Kidney (tissue), 14 donors: Measurements from ENCODE around the gene RERE. TPM values are rescaled to one million over a fixed set of nuclear protein-coding genes. Genes with fewer than 3 reads are reported as not detected.

Source experiments
- DNase-seq, 5 donors: peaks; one replicate each; pipeline ENCODE4 v3.0.0-alpha.2; 2013 to 2020
- FAIRE-seq: peaks from 2 replicates; lab custom pipeline; 2012; peaks lifted over from hg19 to GRCh38; lab: Jason Lieb, UNC
- H3K27ac ChIP-seq, 2 donors: one replicate each; pipeline ENCODE4 v1.7.0; 2013; ENCODE audit warnings: low read depth in 2 of 2, low read length in 2 of 2, inconsistent platforms in 1 of 2
- H3K27me3 ChIP-seq: one replicate; pipeline ENCODE4 v1.7.1; 2013; ENCODE audit warnings: low read length, inconsistent platforms; ENCODE audit not compliant: control insufficient read depth, insufficient read depth
- H3K36me3 ChIP-seq, 3 donors: one replicate each; pipeline versions ENCODE4 v1.7.0 to v1.7.1; 2013; ENCODE audit warnings: low read length in 3 of 3, control low read depth in 1 of 3, inconsistent platforms in 1 of 3; ENCODE audit not compliant: insufficient read depth in 3 of 3, control insufficient read depth in 2 of 3
- H3K4me1 ChIP-seq, 3 donors: one replicate each; pipeline versions ENCODE4 v1.7.0 to v1.7.1; 2013; ENCODE audit warnings: low read length in 3 of 3, inconsistent platforms in 1 of 3, low read depth in 1 of 3; ENCODE audit not compliant: control insufficient read depth in 2 of 3, insufficient read depth in 2 of 3
- H3K4me3 ChIP-seq, 3 donors: one replicate each; pipeline versions ENCODE4 v1.7.0 to v1.8.1; 2013; ENCODE audit warnings: low read length in 3 of 3, control low read depth in 1 of 3, inconsistent platforms in 1 of 3
- H3K9ac ChIP-seq, 3 donors: one replicate each; pipeline versions ENCODE4 v1.7.0 to v1.7.1; 2013; ENCODE audit warnings: low read length in 3 of 3, control low read depth in 1 of 3, inconsistent platforms in 1 of 3
- H3K9me3 ChIP-seq, 3 donors: one replicate each; pipeline versions ENCODE4 v1.7.0 to v1.7.1; 2013; ENCODE audit warnings: low read length in 3 of 3, control low read depth in 1 of 3, inconsistent platforms in 1 of 3; ENCODE audit not compliant: control insufficient read depth in 2 of 3, insufficient read depth in 1 of 3
- CTCF ChIP-seq: IDR thresholded peaks from 3 replicates; pipeline ENCODE4 v1.5.1; 2012; ENCODE audit warnings: mild to moderate bottlenecking, moderate library complexity, borderline replicate concordance; ENCODE audit not compliant: insufficient read depth; ENCODE audit errors: extremely low read depth
- intact Hi-C: fragments of 100-400 bp; cut with DNase I; formaldehyde crosslinking; loops from one replicate; pipeline ENCODE4 v1.11.1; 2022
- polyA plus RNA-seq: library from polyadenylated mRNA; stranded (reverse); fragments of 350-450 nt; fragmentation: Illumina TruSeq; extraction: RNeasy Lipid Tissue Mini Kit (QIAGEN cat#74804); gene quantifications from one replicate; pipeline ENCODE4 v1.2.3, GENCODE V29; 2014; ENCODE audit warnings: low read depth, low replicate concordance; ENCODE audit not compliant: insufficient read depth
- total RNA-seq: library from RNA; stranded (reverse); fragmentation: NEBNext Ultra II Directional; extraction: Animal tissue kit (Norgen Biotek cat#: 25700); gene quantifications from one replicate; pipeline ENCODE4 v1.2.1, GENCODE V29; 2021
- donor health status: control.
- donor health status: control.
- donor health status: control.
- donor health status: control.
- donor health status: control.
- donor health status: DM: yes; HTN: yes; CAD: no.
- donor health status: Normal renal cell carcinoma (clear cell type).

The RERE gene
- total and polyA plus RNA-seq, 2 donors from 2014 or later: 37.2 to 176 TPM

- Histone ChIP-seq H3K4me1 (no peaks in the 10 kb centered on the region), H3K4me3 (no peak overlapping the region), H3K9ac (no peak overlapping the region), H3K27me3 (no peaks in the 10 kb centered on the region), H3K27ac (no peak overlapping the region), H3K36me3 (no peaks in the 10 kb centered on the region), H3K9me3 (no peaks in the 10 kb centered on the region)
- TF ChIP-seq CTCF: no peak
- intact Hi-C loops: no loop called here
- DNase-seq (peak in 1 of 5 donors; percentile 40), FAIRE-seq (no peak)
Measured at GRCh38 chr1:8335246-8335645, 482.2 kb downstream of the RERE start.

- H3K36me3 ChIP-seq: no peaks in the 10 kb centered on the region
- FAIRE-seq (no peak), DNase-seq (peak in 1 of 5 donors; percentile 49)
- H3K27me3 ChIP-seq: no peaks in the 10 kb centered on the region
- H3K4me3 ChIP-seq: no peak overlapping the region
- H3K9me3 ChIP-seq: no peaks in the 10 kb centered on the region
- H3K4me1 ChIP-seq: no peaks in the 10 kb centered on the region
- TF ChIP-seq CTCF: no peak
- H3K27ac ChIP-seq: no peak overlapping the region
- H3K9ac ChIP-seq: no peak overlapping the region
- intact Hi-C loops: no loop called here
Measured at GRCh38 chr1:8334106-8334851, 483.2 kb downstream of the RERE start.

GRCh38 chr1:8333246-8333987 is 484.0 kb downstream of the RERE start:
- no peak for TF ChIP-seq CTCF
- DNase-seq: peak in 1 of 5 donors; percentile 35
- no peak overlapping the region for H3K27ac ChIP-seq
- H3K4me1 ChIP-seq: no peaks in the 10 kb centered on the region
- no peaks in the 10 kb centered on the region for H3K36me3 ChIP-seq
- H3K9ac ChIP-seq: no peak overlapping the region
- no peaks in the 10 kb centered on the region for H3K9me3 ChIP-seq
- no peaks in the 10 kb centered on the region for H3K27me3 ChIP-seq
- H3K4me3 ChIP-seq: no peak overlapping the region
- intact Hi-C loops: no loop called here
- FAIRE-seq: no peak
